NAMALWA (cell line): ENCODE results near the gene JPH2.

Source experiments
- DNase-seq: peaks from one replicate; pipeline ENCODE4 v3.0.0-alpha.2; 2015; ENCODE audit warnings: low spot score

JPH2 gene

DNA sequence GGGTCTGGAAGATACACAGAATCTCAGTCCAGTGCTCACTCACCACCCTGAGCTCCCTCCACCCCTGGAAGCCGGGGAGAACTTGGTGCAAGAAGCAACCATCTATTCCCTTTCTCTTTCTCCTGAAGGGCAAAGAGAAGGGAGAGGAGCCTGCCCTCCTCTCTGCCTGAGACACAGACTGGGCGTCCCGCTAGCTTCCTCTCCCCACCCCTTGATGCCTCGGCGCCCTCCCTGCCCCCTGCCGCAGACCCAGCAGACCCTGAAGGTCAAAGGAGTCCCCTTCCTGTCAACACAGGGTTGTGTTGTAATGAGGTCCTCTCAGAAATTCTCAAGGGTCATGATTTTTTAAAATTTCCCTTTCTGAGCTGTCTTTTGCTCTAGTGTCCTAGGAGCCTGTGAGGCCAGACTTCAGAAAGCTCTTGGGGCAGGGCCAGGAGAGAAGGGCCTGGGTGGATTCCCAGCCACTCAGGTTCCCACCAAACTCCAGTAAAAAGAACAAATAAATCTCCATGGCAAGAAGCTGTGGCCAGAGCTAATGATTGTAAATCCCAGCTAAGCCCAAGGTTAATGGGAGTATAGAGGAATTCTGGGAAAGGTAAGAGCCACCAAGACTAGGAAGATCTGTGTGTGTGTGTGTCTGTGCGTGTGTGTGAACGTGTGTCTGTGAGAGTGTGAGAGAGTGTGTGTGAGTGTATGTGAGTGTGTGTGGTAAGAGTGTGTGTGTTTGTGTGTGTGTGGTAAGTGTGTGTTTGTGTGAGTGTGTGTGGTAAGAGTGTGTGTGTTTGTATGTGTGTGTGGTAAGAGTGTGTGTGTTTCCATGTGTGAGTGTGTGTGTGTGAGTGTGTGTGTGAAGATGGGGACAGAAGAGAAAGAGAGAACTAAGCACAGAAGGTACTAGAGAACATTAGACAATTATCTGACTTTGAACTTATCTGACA, 1.1 kb upstream of the JPH2 start:
- DNase-seq: no peak

DNA sequence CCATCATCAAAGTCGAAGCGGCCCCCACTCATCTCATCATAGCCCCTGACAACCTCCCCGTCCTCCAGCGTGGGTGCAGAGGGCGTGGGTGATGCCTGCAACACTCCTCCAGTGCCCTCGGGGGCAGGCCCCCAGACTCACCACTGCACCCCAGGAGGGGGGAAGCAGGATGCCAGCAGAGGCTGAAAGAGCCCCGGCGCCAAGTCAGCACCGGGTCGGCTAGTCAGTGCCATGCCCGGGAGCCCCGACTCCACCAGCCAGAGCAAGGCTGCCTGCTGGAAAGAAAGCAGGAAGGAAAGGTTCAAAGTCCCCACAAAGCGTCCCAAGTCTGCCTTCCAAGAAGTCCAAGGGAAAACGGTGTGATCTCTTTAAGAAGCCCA, 324 bp downstream of the JPH2 start:
- DNase-seq: no peak

DNA sequence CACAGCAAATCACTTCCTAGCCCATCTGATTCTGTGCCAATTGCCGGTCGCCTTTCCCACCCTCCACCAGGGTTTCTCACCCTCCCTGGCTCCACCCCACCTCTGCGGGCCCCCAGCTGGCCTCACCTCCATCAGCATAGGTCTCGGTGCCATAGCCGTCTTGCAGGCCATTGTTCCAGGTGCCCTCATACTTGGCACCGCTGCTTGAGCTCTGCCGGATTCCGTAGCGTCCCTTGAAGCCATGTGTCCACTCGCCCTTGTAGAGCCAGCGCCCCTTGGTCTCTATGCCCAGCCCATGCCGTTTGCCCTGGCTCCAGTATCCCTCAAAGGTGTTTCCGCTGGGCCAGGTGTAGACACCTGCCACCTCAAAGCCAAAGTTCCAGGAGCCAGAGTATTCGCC, 787 bp downstream of the JPH2 start:
- no peak for DNase-seq

DNA sequence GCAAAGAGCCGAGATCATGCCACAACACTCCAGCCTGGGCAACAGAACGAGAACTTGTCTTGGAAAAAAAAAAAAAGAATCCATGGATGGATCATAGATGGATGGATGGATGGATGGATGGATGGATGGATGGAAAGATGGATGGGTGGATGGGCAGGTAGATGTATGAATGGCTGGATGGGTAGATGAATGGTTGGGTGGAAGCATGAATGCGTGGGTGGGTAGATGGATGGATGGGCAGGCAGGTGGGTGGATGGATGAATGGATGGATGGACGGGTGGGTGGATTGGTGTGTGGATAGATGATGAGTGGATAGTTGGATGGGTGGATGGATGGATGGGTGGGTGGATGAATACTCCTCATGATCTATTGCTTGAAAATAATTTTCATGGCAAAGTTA, 1.4 kb downstream of the JPH2 start:
- DNase-seq: no peak

DNA sequence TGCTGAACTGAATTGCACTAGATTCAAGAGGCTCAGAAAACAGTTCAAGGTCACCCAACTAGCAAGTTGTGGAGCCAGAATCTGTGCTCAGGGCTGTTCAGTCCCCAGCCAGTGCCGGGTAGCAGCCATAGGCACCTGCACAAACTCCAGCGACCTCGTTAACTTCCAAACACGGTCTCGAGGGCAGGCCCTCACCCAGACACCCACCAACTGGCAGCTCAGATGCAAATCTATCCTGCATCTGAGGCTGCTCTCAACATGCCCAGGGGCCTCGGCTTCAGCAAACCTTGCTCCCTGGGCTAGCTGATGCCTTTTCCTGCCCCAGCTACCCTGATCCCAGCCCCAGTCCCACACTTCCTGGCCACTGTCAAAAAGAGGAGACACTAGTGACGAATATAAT, 3.7 kb downstream of the JPH2 start:
- DNase-seq: no peak

DNA sequence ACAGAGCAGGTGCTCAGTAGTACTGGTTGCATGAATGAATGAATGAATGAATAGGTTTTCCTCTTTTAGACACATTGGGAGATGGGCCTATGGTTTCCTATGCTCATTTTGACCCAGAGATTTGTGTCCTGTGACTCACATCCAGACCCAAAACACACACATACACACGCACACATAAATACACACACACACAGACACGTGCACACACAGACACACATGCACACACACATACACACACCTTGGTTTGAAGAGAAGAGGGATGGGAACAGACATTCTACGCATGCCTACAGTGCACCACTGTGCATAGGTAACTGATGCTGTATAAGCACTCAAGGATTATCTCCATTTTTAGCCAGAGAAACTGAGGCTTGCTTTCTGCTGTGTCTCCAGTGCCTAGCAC, 4.1 kb downstream of the JPH2 start:
- DNase-seq: no peak

DNA sequence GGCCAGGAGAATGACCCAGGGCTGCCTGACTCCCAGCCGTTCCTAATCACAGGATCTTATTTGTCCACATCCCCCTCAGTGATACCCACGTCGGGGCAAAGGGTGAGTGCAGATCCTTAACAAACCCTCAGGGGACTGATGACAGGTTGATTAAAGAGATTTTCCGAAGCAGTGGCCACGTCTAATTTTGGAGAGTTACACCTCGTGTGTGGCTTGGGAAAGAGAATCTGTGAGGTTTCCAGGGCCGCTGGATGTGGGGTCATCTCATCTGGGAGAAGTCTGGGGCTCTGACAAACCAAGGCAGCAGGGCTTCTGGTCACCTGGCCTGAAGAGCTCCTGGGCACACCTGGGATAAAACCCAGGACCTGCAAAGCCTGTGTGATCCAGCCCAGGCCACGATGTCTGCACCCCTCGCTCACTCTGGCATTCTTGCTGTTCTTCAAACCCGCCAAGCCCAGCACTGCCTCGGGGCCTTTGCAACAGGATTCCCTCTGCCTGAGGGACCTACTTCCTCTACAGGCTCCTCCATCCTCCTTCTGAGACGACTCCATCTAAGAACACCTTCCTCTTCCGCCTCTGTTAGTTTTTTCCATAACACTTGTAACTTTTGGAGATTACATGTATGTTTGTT, 4.7 kb downstream of the JPH2 start:
- no peak for DNase-seq

DNA sequence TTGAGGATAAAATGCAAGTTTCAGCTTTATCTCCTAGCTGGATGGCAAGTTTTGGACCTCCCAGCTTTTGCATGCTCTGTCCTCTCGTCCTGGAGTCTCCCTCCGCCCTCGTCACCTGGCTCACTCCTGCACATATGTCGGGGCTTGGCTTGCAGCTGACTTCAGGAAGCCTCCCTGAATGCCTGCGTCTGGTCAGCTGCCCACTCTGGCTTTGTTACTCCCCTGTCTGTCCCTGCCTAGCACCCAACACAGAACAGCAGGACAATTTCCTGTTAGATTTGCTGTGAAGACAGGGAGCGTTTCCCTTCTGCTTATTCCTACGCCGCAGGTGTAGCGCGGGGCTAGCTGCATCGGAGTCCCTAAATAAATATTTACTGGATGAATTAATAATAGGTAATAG, 5.4 kb downstream of the JPH2 start:
- no peak for DNase-seq

DNA sequence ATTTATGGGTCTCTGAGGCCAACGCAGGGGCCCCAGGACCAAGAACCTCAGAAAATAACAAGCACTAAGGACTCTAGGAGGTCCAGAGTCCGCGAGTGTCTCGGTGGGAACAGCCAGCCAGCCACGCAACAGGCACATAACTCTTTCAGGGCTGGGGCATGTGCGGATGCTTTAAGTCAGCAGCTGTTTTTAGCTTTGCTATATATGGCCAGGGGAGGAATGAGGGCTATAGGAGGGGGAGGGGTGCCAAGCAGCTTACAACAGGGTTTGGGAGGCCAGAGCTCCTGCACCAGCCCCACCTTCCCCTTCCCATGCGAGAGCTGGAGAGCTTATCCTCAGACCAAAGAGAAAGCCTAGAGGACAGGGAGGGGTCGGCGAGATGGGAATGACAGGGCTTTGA, 6.2 kb downstream of the JPH2 start:
- DNase-seq: no peak

DNA sequence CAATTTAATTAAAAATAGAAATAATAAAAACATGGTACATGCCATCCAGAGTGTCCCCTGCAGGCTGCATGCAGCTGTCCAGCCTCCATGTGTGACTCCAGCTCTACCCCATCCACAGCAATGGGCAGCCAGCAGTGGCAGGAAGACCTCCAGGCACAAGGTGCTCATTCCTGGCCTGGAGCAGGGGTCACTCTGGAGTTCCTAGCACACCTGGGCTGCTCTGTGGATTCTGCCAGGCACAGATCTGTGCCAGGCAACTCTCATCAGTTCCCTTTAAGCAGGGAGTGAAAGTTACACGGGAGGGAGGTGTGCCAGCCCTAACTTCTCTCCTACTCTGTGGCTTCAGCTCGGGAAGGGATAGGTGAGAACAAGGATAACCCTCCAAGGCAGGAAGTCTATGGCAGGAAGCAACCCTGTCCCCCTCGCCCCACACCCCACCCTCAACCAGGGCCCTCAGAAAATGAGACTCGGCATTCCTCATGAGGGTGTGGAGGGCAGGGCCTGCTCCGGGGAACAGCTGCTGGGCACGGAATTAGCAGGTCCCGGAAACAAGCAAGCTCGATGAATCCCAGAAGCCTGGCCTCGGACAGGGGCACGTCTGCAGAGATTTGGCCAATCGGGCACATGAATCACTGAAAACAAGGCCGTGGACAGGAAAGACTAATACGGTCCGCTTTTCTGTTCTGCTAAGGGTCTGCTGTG, 10.0 kb downstream of the JPH2 start:
- no peak for DNase-seq

DNA sequence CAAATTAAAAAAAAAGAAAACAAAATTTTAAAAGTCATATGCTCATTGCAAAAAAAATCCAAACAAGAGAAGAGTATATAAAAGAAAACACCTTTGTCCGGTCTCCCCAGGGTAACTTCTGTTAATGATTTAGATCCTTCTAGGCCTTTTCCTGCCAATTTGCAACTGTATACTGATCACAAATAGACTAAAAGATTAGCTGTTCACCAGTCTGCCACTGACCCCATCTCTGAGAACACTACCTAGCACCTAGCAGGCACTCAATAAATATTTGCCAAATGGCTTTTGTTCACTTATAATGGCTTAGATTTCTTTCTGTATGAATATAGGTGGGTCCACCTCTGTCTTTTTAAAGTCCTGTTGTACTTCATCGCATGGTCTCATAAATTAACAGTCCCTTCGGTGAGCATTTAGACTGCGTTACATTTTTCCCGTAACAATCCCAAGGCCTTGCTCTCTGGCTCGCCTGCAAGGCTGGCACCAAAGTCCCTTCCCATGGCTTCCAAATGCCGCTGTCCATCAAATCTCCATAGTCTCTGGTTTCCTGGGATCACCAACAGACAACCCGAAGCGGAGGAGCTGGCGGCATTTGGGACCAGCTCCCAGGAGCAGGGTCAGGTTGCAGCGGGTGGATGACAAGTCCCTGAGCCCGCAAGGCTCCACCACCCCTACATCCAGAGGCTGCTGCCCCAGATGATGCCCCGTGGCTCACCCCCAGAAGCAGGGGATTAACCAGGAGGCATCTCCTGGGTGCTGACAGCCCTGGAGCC, 11.8 kb downstream of the JPH2 start:
- DNase-seq: no peak

DNA sequence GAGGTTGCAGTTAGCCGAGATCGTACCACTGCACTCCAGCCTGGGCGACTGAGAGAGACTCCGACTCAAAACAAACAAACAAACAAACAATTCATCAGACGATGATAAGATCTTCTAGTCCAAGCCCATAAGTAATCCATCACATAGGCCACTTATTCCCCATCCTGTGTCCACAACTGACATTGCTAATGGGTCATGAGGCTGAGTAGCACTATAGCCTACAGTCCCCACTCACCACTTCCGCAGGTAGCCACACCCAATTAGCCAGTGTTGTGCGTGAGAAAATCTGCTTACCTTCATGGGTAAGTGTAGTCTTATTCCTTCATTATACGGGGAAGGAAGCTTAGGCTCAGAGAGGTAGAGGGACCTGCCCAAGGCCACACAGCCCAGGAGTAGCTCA, 13.1 kb downstream of the JPH2 start:
- no peak for DNase-seq

DNA sequence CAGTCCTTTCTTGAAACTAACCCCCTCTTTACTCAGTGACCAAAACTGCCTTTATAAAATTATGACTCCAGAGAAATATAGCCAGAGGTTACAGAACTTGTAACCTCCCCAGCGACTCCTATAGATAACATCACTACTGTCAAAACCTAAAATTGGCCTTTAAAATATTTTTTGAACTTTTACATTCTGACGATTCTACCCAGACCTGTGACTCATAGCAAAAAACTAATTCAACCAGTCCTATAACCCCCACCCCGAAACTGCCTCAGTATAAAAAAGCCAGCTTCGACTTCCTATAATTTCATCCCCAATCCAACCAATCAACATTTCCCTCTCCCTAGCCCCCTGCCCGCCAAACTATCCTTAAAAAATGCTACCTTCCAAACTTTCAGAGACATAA, 13.9 kb downstream of the JPH2 start:
- no peak for DNase-seq

DNA sequence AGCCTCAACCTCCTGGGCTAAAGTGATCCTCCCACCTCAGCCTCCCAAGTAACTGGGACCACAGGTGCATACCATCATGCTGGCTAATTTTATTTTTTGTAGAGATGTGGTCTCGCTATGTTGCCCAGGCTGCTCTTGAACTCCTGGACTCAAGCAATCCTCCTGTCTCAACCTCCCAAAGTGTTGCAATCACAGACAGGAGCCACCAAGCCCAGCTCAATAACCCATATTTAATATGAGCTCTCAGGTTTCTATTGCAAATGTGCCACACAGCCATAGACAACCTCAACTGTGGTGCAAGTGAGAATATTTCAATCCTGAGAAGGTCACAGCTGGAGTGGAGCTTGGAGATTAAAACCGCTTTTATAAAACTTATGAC, 14.4 kb downstream of the JPH2 start:
- DNase-seq: no peak

DNA sequence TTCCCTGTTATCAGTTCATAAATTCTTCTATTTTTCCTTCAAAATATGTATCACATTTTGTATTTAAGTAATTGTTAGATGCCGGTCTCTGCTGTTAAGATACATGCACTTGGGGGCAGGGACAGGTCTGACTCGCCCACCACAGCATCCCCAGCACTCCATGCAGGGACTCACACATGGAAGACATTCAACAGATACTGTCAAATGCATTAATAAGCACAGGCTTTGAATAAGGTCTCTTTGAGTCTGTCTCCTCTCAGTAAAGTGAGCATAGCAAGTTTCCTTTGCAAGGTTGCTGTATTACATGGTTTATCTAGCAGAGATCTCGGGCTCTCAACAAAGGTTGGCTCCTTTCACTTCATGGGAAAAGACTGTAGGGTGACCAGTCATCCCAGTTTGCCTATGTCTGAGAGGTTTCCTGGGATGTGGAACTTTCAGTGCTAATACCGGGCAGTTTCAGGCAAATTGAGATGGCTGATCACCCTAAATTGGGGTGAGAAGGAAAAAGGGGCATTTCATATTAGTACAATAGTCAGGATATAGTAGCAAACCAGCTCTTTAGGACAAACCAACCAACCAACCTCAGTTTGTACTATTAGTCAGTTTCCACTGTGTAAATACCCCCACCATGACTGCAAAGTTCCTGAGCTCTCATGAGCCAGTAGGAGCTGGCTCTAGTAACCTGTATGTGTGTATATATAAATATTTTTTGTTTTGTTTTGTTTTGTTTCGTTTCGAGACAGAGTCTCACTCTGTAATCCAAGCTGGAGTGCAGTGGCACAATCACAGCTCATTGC, 15.0 kb downstream of the JPH2 start:
- no peak for DNase-seq

DNA sequence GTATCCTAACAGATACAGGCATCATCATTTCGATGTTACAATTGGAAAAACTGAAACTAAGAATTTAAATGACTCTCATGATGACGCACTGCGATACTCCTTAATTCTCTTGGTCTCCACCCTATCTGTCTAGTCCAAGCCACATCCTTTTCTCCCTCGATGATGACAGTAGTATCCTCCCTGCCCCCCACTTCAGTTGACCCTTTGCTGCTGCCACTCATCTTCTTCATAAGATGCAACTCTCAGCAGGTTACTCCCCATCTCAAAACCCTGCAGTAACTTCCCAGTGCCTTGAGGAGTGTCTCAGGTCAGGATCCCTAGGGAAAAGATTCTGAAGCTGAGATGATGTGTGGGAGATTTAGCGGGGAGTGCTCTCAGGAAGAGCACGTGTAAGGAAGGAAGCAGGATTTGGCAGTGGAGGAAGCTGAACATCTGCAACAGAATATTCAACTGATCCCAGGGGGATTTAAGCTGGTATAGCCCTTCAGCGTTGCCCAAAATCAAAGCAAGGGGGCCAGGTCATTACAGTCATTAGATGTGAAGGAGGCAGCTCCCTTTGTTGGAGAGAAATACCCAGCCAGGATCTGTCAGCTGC, 16.1 kb downstream of the JPH2 start:
- DNase-seq: no peak

DNA sequence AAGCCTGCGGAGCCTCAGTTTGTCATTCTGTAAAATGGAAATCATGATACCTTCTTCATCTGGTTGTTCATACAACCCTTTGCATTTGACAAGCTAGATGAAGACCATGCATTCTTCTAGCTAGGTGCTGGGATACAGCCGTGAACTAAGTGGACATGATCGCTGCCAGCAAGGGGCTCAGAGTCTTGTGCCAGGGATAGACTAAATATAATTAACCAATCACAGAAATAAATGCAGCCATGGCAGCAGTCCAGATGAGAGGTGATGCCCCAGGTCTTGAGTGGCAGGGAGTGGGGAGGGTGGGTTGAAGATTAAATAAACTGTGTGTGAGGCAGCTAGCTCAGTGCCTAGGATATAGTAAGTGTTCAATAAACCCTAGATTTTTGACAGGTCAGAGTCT, 19.3 kb downstream of the JPH2 start:
- DNase-seq: no peak

DNA sequence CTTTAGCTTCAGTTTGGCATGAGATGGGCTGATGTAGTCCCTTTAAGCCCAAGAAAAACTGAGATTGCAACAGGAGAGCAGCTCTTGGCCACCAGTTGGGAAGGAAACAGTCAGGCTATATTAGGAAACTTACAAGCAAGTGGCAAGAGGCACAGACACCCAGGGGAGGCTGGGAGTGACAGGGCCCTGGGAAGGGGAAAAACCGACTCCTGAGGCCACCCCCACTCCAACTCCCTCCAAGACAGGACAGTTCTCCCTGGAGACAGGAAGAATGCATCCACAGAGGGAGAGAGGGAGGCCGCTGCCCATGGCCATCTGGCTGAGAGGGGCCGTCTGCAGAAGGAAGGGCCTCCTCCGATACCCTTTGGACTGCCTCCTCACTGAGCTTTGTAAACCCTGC, 20.5 kb downstream of the JPH2 start:
- no peak for DNase-seq

DNA sequence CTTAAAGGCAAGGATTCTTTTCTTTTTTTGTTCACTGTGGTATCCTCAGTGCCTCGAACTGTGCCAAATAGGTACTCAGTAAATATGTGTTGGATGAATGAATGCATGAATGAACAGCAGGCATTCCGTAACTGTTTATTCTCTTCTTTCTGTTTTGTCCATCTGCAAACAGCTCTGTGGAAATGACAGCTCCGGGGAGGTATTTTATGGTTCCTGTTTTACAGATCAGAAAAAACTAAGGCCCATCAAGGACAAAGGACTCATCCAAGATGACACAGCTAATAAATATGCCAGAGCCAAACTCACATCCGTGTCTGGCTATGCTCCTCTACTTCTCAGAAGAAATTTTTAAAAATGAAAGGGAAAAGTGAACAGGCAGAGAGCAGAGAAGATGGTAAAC, 21.0 kb downstream of the JPH2 start:
- no peak for DNase-seq

DNA sequence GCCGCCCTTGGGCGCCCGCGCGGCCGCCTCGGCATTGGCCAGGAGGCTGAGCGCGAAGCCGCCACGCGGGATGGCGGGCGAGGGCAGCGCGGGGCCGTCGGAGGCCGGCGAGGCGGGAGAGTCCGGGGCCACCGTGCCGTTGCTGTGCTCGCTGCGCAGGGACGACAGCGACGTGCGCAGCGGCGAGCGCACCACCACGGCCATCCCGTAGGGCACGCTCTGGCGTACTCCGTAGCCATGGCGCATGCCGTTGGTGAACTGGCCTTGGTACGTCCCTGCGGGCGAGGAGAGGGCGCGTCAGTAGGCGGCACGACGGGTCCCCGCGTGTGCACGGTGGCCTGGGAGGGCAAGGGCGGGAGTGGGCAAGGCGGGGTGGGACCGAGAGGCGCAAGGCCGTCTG, 26.9 kb downstream of the JPH2 start:
- DNase-seq: no peak

DNA sequence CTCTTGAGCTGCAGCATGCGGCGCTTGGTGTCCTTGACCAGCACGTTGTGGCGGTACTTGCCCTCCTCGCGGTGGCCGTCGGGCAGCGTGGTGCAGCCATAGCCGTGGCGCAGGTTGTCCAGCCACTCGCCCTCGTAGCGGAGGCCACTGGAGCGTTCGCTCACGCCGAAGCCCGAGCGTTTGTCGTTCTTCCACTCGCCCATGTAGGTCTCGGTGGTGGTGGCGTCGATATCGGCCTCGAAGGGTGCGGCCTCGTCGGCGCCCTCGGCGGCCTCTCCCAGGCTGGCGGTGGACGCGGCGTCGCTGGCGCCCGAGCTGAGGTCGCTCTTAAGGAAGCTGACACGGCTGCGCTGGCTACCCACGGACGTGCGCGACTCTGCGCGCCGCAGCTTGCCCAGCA, 27.3 kb downstream of the JPH2 start:
- no peak for DNase-seq
